DMS114 treated with DMSO at 0.1 percent for 48 hours (cell line): ENCODE results near the gene CCDC9.
"Not testable (repeated sequence)": the region's sequence is repeated elsewhere in the genome, so short reads cannot be mapped to it uniquely, and the experiment has no call there.

Experiments used
- DNase-seq: peaks from one replicate; lab custom pipeline; 2025; ENCODE audit not compliant: unreplicated experiment; lab: John Stamatoyannopoulos, UW

CCDC9 gene

GRCh38 chr19:47231215-47232054 lies 24.9 kb upstream of the CCDC9 start:
- no peak for DNase-seq

GRCh38 chr19:47232422-47233211 lies 23.7 kb upstream of the CCDC9 start:
- no peak for DNase-seq

GRCh38 chr19:47236072-47236675 lies 20.2 kb upstream of the CCDC9 start:
- no peak for DNase-seq

GRCh38 chr19:47239152-47239551 lies 17.2 kb upstream of the CCDC9 start:
- DNase-seq = no peak

GRCh38 chr19:47239610-47240296 lies 16.6 kb upstream of the CCDC9 start:
- DNase-seq = peak; percentile 23

- no peak for DNase-seq
These were observed 15.8 kb upstream of the CCDC9 start for GRCh38 chr19:47240556-47240955.

- DNase-seq = no peak
These were observed 15.1 kb upstream of the CCDC9 start for GRCh38 chr19:47240996-47241918.

GRCh38 chr19:47241919-47242577 lies 14.3 kb upstream of the CCDC9 start:
- DNase-seq = no peak

GRCh38 chr19:47243364-47243775 lies 13.0 kb upstream of the CCDC9 start:
- DNase-seq = peak; percentile 27

- peak; percentile 73 for DNase-seq
These were observed 12.4 kb upstream of the CCDC9 start for GRCh38 chr19:47243776-47244547.

- DNase-seq = peak; percentile 31
These were observed 8.9 kb upstream of the CCDC9 start for GRCh38 chr19:47247308-47247990.

GRCh38 chr19:47253016-47253415 lies 3.3 kb upstream of the CCDC9 start:
- not testable (repeated sequence) for DNase-seq

- DNase-seq = no peak
These were observed 2.9 kb upstream of the CCDC9 start for GRCh38 chr19:47253467-47253881.

- no peak for DNase-seq
These were observed 2.4 kb upstream of the CCDC9 start for GRCh38 chr19:47253970-47254369.

- DNase-seq = peak; percentile 94
These were observed 527 bp downstream of the CCDC9 start for GRCh38 chr19:47256693-47257410.

- no peak for DNase-seq
These were observed 1.3 kb downstream of the CCDC9 start for GRCh38 chr19:47257411-47258169.

GRCh38 chr19:47258434-47258833 lies 2.1 kb downstream of the CCDC9 start:
- no peak for DNase-seq
